Panc1 (cell line): ENCODE measurements around the gene CALHM6.

Experiments used
- CTCF ChIP-seq: fragments of 450-650 bp; IDR thresholded peaks from 2 replicates; pipeline ENCODE4 v1.5.1; 2017; ENCODE audit warnings: mild to moderate bottlenecking
- POLR2AphosphoS5 ChIP-seq: IDR thresholded peaks from 2 replicates; pipeline ENCODE4 v1.6.1; 2012; ENCODE audit warnings: mild to moderate bottlenecking, low read depth, low read length, moderate library complexity
- SIN3A ChIP-seq: IDR thresholded peaks from 2 replicates; pipeline ENCODE4 v1.6.1; 2012; ENCODE audit warnings: low read depth, mild to moderate bottlenecking, low read length, moderate library complexity, borderline replicate concordance; ENCODE audit not compliant: insufficient read depth
- TF ChIP-seq, protein P1 (sequence below), 2 experiments: IDR thresholded peaks; 2 replicates each; pipeline ENCODE4 v1.6.1; 2011 to 2012; ENCODE audit warnings: low read depth in 2 of 2, control low read depth in 1 of 2, low read length in 1 of 2, mild to moderate bottlenecking in 1 of 2, moderate library complexity in 1 of 2; ENCODE audit not compliant: insufficient read depth in 1 of 2

DNA sequence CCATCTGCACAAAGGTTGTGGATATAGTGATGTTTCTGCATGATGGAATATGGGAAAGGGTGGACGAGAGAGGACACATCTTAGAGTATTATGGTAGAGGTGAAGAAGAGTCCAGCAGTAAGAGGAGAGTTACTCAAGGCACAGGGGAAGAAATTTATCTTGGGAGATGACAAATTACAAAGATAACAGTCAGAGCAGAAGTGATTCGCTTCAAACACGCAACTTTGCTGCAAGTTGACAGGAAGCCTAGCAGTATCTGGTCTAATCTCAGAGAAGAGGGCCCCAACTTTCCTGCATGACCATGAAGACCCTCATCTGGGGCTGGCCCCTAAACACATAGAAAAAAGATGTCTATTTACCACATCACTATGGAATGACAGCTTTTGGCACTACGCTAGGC, 1.2 kb upstream of the CALHM6 start:
- TF ChIP-seq POLR2AphosphoS5: no peak
- TF ChIP-seq CTCF: no peak
- TF ChIP-seq, protein P1, sequence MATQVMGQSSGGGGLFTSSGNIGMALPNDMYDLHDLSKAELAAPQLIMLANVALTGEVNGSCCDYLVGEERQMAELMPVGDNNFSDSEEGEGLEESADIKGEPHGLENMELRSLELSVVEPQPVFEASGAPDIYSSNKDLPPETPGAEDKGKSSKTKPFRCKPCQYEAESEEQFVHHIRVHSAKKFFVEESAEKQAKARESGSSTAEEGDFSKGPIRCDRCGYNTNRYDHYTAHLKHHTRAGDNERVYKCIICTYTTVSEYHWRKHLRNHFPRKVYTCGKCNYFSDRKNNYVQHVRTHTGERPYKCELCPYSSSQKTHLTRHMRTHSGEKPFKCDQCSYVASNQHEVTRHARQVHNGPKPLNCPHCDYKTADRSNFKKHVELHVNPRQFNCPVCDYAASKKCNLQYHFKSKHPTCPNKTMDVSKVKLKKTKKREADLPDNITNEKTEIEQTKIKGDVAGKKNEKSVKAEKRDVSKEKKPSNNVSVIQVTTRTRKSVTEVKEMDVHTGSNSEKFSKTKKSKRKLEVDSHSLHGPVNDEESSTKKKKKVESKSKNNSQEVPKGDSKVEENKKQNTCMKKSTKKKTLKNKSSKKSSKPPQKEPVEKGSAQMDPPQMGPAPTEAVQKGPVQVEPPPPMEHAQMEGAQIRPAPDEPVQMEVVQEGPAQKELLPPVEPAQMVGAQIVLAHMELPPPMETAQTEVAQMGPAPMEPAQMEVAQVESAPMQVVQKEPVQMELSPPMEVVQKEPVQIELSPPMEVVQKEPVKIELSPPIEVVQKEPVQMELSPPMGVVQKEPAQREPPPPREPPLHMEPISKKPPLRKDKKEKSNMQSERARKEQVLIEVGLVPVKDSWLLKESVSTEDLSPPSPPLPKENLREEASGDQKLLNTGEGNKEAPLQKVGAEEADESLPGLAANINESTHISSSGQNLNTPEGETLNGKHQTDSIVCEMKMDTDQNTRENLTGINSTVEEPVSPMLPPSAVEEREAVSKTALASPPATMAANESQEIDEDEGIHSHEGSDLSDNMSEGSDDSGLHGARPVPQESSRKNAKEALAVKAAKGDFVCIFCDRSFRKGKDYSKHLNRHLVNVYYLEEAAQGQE (IDR thresholded peaks at IDR 0.05; ENCODE audit: insufficient read depth in 1 of 2, low read depth in 2 of 2, low read length in 1 of 2): no peak
- TF ChIP-seq SIN3A: no peak
